Mesenchymal stem cell (in vitro differentiated cells and primary cell): Measurements from ENCODE around the gene NOTCH1.

Source experiments
- DNase-seq: peaks from one replicate; pipeline ENCODE4 v3.0.0-alpha.2; 2013
- H2AFZ ChIP-seq: one replicate; pipeline ENCODE4 v1.6.1; 2013; ENCODE audit warnings: low read depth, mild to moderate bottlenecking, control low read depth, inconsistent platforms, low read length, moderate library complexity
- H2AK5ac ChIP-seq: 2 replicates; pipeline ENCODE4 v1.6.1; 2013; ENCODE audit warnings: low read length, moderate library complexity, mild to moderate bottlenecking, inconsistent platforms; ENCODE audit not compliant: severe bottlenecking
- H2BK120ac ChIP-seq: one replicate; pipeline ENCODE4 v1.6.1; 2013; ENCODE audit warnings: low read depth, mild to moderate bottlenecking, inconsistent platforms, low read length, moderate library complexity
- H2BK12ac ChIP-seq, 2 experiments: one replicate each; pipeline ENCODE4 v1.6.1; 2013; ENCODE audit warnings: inconsistent platforms in 2 of 2, low read length in 2 of 2, mild to moderate bottlenecking in 2 of 2, moderate library complexity in 2 of 2, control low read depth in 1 of 2
- H2BK15ac ChIP-seq: one replicate; pipeline ENCODE4 v1.6.1; 2013; ENCODE audit warnings: mild to moderate bottlenecking, low read depth, inconsistent platforms; ENCODE audit not compliant: poor library complexity, severe bottlenecking
- H2BK5ac ChIP-seq: 2 replicates; pipeline ENCODE4 v1.6.1; 2013; ENCODE audit warnings: low read depth, mild to moderate bottlenecking, low read length, control low read depth, inconsistent platforms; ENCODE audit not compliant: poor library complexity, severe bottlenecking
- H3K14ac ChIP-seq, 2 experiments: one replicate each; pipeline ENCODE4 v1.6.1; 2013; ENCODE audit warnings: inconsistent platforms in 2 of 2, low read length in 2 of 2, control low read depth in 1 of 2, mild to moderate bottlenecking in 1 of 2, moderate library complexity in 1 of 2
- H3K18ac ChIP-seq, 2 experiments: one replicate each; pipeline ENCODE4 v1.6.1; 2013; ENCODE audit warnings: inconsistent platforms in 2 of 2, low read length in 2 of 2, control low read depth in 1 of 2, low read depth in 1 of 2, mild to moderate bottlenecking in 1 of 2
- H3K23ac ChIP-seq, 2 experiments: one replicate each; pipeline ENCODE4 v1.6.1; 2013; ENCODE audit warnings: inconsistent platforms in 2 of 2, low read length in 2 of 2, mild to moderate bottlenecking in 2 of 2, moderate library complexity in 2 of 2, control low read depth in 1 of 2
- H3K27ac ChIP-seq: 2 replicates; pipeline ENCODE4 v1.5.1; 2013; ENCODE audit warnings: mild to moderate bottlenecking, moderate library complexity, low read length, control low read depth, inconsistent platforms; ENCODE audit not compliant: poor library complexity, severe bottlenecking
- H3K27me3 ChIP-seq, 2 experiments: 2 replicates each; pipeline versions ENCODE4 v1.6.1 to v1.7.0; 2013; ENCODE audit warnings: low read length in 2 of 2, mild to moderate bottlenecking in 2 of 2, moderate library complexity in 2 of 2, control low read depth in 1 of 2, inconsistent platforms in 1 of 2; ENCODE audit not compliant: control insufficient read depth in 1 of 2, insufficient read depth in 1 of 2
- H3K36me3 ChIP-seq, 2 experiments: 2 replicates each; pipeline versions ENCODE4 v1.6.1 to v1.7.0; 2013; ENCODE audit warnings: low read length in 2 of 2, control low read depth in 1 of 2, inconsistent platforms in 1 of 2, low read depth in 1 of 2, mild to moderate bottlenecking in 1 of 2; ENCODE audit not compliant: insufficient read depth in 2 of 2, control insufficient read depth in 1 of 2
- H3K4ac ChIP-seq, 2 experiments: one replicate each; pipeline ENCODE4 v1.6.1; 2013; ENCODE audit warnings: inconsistent platforms in 2 of 2, low read length in 2 of 2, mild to moderate bottlenecking in 2 of 2, moderate library complexity in 2 of 2, control low read depth in 1 of 2, low read depth in 1 of 2
- H3K4me1 ChIP-seq: 2 replicates; pipeline ENCODE4 v1.6.1; 2013; ENCODE audit warnings: low read depth, low read length, control low read depth; ENCODE audit not compliant: control insufficient read depth, insufficient read depth
- H3K4me2 ChIP-seq: 2 replicates; pipeline ENCODE4 v1.6.1; 2013; ENCODE audit warnings: low read length, mild to moderate bottlenecking, inconsistent platforms; ENCODE audit not compliant: poor library complexity, severe bottlenecking
- H3K4me3 ChIP-seq, 2 experiments: 2 replicates each; pipeline versions ENCODE4 v1.5.1 to v1.7.0; 2013; ENCODE audit warnings: low read length in 2 of 2, mild to moderate bottlenecking in 2 of 2, control low read depth in 1 of 2, low read depth in 1 of 2; ENCODE audit not compliant: insufficient read depth in 1 of 2
- H3K79me1 ChIP-seq: replicated peaks from 2 replicates; pipeline ENCODE4 v1.6.1; 2013; ENCODE audit warnings: mild to moderate bottlenecking, control low read depth, low read length, inconsistent platforms; ENCODE audit not compliant: poor library complexity, severe bottlenecking
- H3K9ac ChIP-seq: 2 replicates; pipeline ENCODE4 v1.7.0; 2013; ENCODE audit warnings: mild to moderate bottlenecking, low read length, moderate library complexity
- H3K9me3 ChIP-seq: 2 replicates; pipeline ENCODE4 v1.7.0; 2013; ENCODE audit warnings: mild to moderate bottlenecking, low read length; ENCODE audit not compliant: control insufficient read depth
- H4K8ac ChIP-seq: one replicate; pipeline ENCODE4 v1.6.1; 2013; ENCODE audit warnings: inconsistent platforms, mild to moderate bottlenecking, low read length, moderate library complexity
- H4K91ac ChIP-seq: one replicate; pipeline ENCODE4 v1.6.1; 2013; ENCODE audit warnings: mild to moderate bottlenecking, low read length, inconsistent platforms
- WGBS: methylation state at CpG from one replicate; pipeline ENCODE4 v1.1.7; 2013; ENCODE audit warnings: mixed read lengths; 5-methylcytosine and 5-hydroxymethylcytosine counted together

The NOTCH1 gene

DNA sequence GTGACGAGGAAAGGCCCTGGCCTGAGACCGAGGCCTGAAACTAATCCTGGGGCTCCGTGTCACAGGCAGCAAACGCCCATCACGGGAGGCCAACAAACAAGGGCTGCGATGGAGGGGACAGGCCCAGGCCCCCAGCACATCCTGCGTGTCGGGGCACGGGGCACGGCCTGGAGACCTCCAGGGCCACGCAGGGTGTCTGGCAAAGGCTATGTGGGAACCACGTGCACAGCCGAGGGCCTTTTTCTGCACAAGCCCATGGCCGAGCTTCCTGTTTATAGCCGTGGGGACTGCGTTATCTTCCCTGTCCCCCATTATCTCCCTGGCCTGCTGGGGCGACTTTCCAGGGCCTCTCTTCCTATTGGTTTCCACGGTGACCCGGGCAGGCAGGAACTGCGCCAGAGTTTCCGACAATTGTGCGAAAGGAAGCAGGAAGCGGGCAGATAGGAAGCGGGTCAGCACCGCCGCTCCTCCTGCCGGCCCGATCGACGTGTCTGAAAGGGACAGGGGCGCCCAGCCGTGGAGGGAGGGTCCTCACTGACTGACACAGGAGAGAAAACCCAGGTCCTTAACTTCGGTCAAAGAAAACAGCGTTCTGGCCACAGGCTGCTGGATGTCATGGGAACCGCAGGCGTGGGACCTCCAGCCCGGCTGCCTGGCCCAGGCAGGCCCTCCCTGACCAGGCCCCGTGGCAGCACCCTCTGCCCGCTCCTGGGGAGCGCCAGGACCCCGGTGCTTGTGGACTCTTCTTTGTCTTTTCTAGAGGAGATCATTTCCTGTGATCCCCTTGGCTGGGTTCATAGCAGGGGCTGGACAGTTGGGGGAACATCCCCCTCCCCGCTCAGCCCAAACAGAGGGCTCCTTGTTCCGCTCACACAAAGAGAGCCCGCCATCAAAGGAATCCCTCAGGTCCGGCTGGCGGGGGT is 33.9 kb downstream of the NOTCH1 start:
- H3K4ac ChIP-seq, result no peak overlapping the region
- H3K4me3 ChIP-seq, result no peak overlapping the region
- no peaks in the 10 kb centered on the region for H3K9me3 ChIP-seq
- H2AK5ac ChIP-seq, result no peak overlapping the region
- no peak overlapping the region for H4K91ac ChIP-seq
- H3K9ac ChIP-seq, result no peak overlapping the region
- H2BK15ac ChIP-seq, result no peak overlapping the region
- no peaks in the 10 kb centered on the region for H3K27me3 ChIP-seq
- H3K18ac ChIP-seq, result no peak overlapping the region
- H3K4me2 ChIP-seq, result no peak overlapping the region
- no peak overlapping the region for H3K14ac ChIP-seq
- peaks cover 15% of the 10 kb centered on the region for H3K79me1 ChIP-seq
- H4K8ac ChIP-seq, result peak overlapping the region; percentile 7
- H2BK12ac ChIP-seq, result no peak overlapping the region
- no peak for DNase-seq
- WGBS, result 96% methylated on average over 46 of the region's 46 CpGs
- H2BK5ac ChIP-seq, result no peak overlapping the region
- no peak overlapping the region for H2BK120ac ChIP-seq
- H3K27ac ChIP-seq, result no peak overlapping the region
- H3K4me1 ChIP-seq, result peaks cover 3% of the 10 kb centered on the region
- peaks cover 30 to 99% of the 10 kb centered on the region in 2 experiments for H3K36me3 ChIP-seq
- no peak overlapping the region for H2AFZ ChIP-seq
- no peak overlapping the region for H3K23ac ChIP-seq

DNA sequence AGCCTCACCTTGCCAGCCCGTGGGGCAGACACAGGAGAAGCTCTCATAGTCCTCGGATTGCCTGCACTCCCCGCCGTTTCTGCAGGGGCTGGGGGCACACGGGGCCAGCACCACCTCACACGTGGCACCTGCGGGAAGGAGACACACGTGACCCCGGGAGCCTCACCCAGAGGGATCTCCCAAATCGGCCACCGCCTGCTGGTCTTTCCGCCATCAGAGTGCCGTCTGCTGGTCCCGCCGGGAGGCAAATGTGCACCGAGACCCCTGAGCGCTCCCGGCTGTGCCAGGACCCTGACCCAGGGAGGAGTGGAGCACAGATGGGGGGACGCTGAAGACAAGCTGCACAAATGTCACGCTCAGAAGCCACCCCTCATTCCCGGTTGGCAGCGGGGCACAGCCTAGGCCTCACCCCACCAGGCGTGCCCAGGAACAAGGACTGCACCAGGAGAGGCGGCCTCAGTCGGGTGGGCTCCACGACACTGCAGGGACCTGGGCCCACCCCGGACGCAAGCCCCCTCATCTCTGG is 34.6 kb downstream of the NOTCH1 start:
- WGBS, result 97% methylated on average over 28 of the region's 28 CpGs
- Histone ChIP-seq H2AFZ (no peak overlapping the region), H3K4me1 (peaks cover 3% of the 10 kb centered on the region)

DNA sequence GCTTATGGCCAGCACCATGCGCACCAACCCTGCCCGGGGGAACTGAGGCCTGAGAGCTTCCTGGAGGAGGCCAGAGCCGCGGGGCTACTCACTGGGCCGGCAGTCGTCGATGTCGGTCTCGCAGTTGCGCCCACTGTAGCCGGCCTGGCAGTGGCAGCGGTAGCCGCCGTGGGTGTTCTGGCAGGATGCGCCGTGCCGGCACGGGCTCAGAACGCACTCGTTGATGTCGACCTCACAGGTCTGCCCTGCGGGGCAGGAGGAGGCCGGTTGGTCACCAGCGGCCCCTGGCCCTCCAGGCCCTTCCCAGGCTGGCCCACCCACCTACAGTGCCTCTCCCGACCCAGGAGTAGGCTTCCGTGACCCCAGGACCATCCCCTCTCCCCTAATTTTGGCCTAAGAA is 35.3 kb downstream of the NOTCH1 start:
- Histone ChIP-seq H3K27me3 (no peaks in the 10 kb centered on the region), H3K9me3 (no peaks in the 10 kb centered on the region), H2AFZ (no peak overlapping the region), H3K4me1 (peaks cover 3% of the 10 kb centered on the region), H3K4ac (no peak overlapping the region), H3K27ac (no peak overlapping the region), H3K36me3 (peaks cover 33 to 99% of the 10 kb centered on the region in 2 experiments), H2BK5ac (no peak overlapping the region), H3K18ac (no peak overlapping the region), H2BK12ac (no peak overlapping the region), H3K9ac (no peak overlapping the region), H4K91ac (no peak overlapping the region), H2BK15ac (no peak overlapping the region), H3K14ac (no peak overlapping the region), H2BK120ac (no peak overlapping the region), H4K8ac (no peak overlapping the region), H3K23ac (no peak overlapping the region), H2AK5ac (no peak overlapping the region), H3K79me1 (peaks cover 12% of the 10 kb centered on the region), H3K4me3 (no peak overlapping the region), H3K4me2 (no peak overlapping the region)
- 95% methylated on average over 25 of the region's 26 CpGs for WGBS
- no peak for DNase-seq

More for the DNA sequence above, 34.6 kb downstream of the NOTCH1 start:
- Histone ChIP-seq H2AK5ac (no peak overlapping the region), H3K9ac (no peak overlapping the region), H3K9me3 (no peaks in the 10 kb centered on the region), H3K18ac (no peak overlapping the region), H2BK15ac (no peak overlapping the region), H3K23ac (no peak overlapping the region), H3K79me1 (peaks cover 13% of the 10 kb centered on the region), H3K4ac (no peak overlapping the region), H3K4me3 (no peak overlapping the region), H4K91ac (no peak overlapping the region), H3K27me3 (no peaks in the 10 kb centered on the region), H4K8ac (peak overlapping the region; percentile 7), H2BK12ac (no peak overlapping the region), H2BK120ac (no peak overlapping the region), H3K36me3 (peaks cover 30 to 99% of the 10 kb centered on the region in 2 experiments), H3K14ac (no peak overlapping the region), H3K27ac (no peak overlapping the region), H3K4me2 (no peak overlapping the region), H2BK5ac (no peak overlapping the region)
- no peak for DNase-seq

DNA sequence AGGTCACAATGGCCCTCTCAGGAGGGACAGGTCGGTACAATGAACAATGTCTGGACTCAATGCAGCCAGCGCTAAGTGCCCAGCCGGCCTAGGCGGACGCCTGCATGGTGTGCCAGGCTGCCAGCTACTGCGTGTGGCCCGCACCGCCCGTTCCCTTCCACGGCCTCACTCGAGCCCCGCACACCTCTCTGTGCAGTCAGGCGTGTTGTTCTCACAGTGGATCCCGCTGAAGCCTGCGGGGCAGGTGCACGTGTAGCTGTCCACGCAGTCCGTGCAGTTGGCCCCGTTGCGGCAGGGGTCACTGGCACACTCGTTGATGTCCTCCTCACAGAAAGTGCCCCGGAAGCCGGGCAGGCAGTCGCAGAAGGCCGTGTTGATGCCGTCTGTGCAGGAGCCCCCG is 36.3 kb downstream of the NOTCH1 start:
- Histone ChIP-seq H2BK5ac (no peak overlapping the region), H3K23ac (no peak overlapping the region), H2BK12ac (no peak overlapping the region), H3K27ac (no peak overlapping the region), H2BK120ac (no peak overlapping the region), H3K4ac (no peak overlapping the region), H3K9me3 (no peaks in the 10 kb centered on the region), H3K14ac (no peak overlapping the region), H3K4me2 (no peak overlapping the region), H2AFZ (no peak overlapping the region), H4K8ac (no peak overlapping the region), H3K27me3 (no peaks in the 10 kb centered on the region), H3K18ac (no peak overlapping the region), H3K79me1 (peaks cover 8% of the 10 kb centered on the region), H3K9ac (no peak overlapping the region), H2BK15ac (no peak overlapping the region), H3K36me3 (peaks cover 29 to 99% of the 10 kb centered on the region in 2 experiments), H3K4me1 (no peaks in the 10 kb centered on the region), H2AK5ac (no peak overlapping the region), H3K4me3 (no peak overlapping the region), H4K91ac (no peak overlapping the region)
- WGBS, result 98% methylated on average over 27 of the region's 27 CpGs
- DNase-seq, result no peak
